PFSK-1 (cell line): ENCODE data around the gene LRGUK.

Experiments used
- FOXP2 ChIP-seq: optimal IDR thresholded peaks from 2 replicates; pipeline ENCODE3; 2011; ENCODE audit warnings: borderline replicate concordance, control low read depth, inconsistent platforms; ENCODE audit not compliant: insufficient read depth; ENCODE audit errors: extremely low read length, extremely low read depth
- POLR2AphosphoS5 ChIP-seq: IDR thresholded peaks from 2 replicates; pipeline ENCODE4 v1.6.1; 2012; ENCODE audit warnings: low read depth, mild to moderate bottlenecking, control low read depth, low read length, moderate library complexity
- SIN3A ChIP-seq: IDR thresholded peaks from 2 replicates; pipeline ENCODE4 v1.6.1; 2012; ENCODE audit warnings: mild to moderate bottlenecking, low read length, moderate library complexity, borderline replicate concordance; ENCODE audit not compliant: insufficient read depth
- TAF1 ChIP-seq: IDR thresholded peaks from 2 replicates; pipeline ENCODE4 v1.6.1; 2012; ENCODE audit warnings: low read length, control low read depth, borderline replicate concordance; ENCODE audit not compliant: insufficient read depth
- TF ChIP-seq, protein P1 (sequence below), 2 experiments: IDR thresholded peaks; 2 replicates each; pipeline versions ENCODE4 v1.6.1 to v1.8.0; 2011 to 2012; ENCODE audit warnings: low read depth in 2 of 2, low read length in 2 of 2, control low read depth in 1 of 2, inconsistent platforms in 1 of 2, mild to moderate bottlenecking in 1 of 2, moderate library complexity in 1 of 2; ENCODE audit not compliant: insufficient read depth in 1 of 2

LRGUK gene

DNA sequence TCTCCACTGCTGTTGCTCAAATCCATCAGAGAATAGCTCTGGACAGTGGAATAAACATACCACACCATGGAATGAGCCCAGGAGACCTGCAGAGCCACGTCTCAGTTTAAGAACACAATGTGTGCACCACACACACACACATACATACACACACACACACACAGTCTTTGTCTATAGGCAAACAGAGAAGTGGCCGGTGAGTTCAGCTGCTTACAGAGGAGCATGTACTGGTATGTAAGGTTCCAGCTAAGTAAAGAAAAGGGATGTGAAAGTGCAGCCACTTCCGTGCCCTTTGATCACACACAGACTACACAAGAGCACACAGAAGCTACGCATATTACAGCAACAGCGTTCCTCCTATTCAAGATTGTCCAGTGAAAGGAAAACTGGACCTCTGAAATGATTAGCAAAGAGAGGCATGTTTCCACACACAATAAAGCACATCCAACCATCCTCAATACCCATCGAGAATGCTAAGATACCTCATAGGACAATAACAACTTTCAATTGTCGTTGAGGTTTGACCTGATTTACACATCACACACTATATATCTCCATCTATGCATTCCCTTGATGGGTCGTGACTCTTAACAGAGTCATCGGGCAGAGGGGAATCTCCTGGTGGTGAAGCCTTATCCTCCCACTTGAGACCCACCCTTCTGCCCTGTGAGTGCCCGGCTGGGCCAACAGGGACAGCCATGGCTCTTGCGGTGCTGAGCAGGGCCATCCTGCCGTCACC lies 166.0 kb downstream of the LRGUK start:
- TF ChIP-seq FOXP2 (no peak), TAF1 (no peak), POLR2AphosphoS5 (no peak), SIN3A (no peak)
- TF ChIP-seq, protein P1, sequence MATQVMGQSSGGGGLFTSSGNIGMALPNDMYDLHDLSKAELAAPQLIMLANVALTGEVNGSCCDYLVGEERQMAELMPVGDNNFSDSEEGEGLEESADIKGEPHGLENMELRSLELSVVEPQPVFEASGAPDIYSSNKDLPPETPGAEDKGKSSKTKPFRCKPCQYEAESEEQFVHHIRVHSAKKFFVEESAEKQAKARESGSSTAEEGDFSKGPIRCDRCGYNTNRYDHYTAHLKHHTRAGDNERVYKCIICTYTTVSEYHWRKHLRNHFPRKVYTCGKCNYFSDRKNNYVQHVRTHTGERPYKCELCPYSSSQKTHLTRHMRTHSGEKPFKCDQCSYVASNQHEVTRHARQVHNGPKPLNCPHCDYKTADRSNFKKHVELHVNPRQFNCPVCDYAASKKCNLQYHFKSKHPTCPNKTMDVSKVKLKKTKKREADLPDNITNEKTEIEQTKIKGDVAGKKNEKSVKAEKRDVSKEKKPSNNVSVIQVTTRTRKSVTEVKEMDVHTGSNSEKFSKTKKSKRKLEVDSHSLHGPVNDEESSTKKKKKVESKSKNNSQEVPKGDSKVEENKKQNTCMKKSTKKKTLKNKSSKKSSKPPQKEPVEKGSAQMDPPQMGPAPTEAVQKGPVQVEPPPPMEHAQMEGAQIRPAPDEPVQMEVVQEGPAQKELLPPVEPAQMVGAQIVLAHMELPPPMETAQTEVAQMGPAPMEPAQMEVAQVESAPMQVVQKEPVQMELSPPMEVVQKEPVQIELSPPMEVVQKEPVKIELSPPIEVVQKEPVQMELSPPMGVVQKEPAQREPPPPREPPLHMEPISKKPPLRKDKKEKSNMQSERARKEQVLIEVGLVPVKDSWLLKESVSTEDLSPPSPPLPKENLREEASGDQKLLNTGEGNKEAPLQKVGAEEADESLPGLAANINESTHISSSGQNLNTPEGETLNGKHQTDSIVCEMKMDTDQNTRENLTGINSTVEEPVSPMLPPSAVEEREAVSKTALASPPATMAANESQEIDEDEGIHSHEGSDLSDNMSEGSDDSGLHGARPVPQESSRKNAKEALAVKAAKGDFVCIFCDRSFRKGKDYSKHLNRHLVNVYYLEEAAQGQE (IDR thresholded peaks at IDR 0.05; ENCODE audit: insufficient read depth in 1 of 2, low read depth in 2 of 2, low read length in 2 of 2) = no peak

DNA sequence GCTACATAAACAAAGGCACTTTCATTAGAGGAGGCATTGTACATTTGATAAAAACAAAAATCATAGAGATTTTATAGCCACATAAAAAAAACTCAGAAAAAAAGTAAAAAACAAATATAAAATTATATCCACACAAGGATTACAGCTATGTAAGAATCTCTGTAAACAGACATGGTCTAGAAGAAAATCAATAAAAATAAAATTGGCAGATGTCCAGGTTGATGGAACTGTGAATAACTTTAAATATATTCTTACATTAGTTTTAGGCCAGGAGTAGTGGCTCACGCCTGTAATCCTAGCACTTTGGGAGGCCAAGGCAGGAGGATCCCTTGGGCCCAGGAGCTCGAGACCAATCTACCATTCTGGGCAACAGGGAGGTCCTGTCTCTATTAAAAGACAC lies 170.3 kb downstream of the LRGUK start:
- no peak for TF ChIP-seq SIN3A
- TF ChIP-seq POLR2AphosphoS5 = no peak
- no peak for TF ChIP-seq TAF1
- no peak for TF ChIP-seq FOXP2
- TF ChIP-seq, protein P1 (IDR thresholded peaks at IDR 0.05; ENCODE audit: insufficient read depth in 1 of 2, low read depth in 2 of 2, low read length in 2 of 2) = no peak

DNA sequence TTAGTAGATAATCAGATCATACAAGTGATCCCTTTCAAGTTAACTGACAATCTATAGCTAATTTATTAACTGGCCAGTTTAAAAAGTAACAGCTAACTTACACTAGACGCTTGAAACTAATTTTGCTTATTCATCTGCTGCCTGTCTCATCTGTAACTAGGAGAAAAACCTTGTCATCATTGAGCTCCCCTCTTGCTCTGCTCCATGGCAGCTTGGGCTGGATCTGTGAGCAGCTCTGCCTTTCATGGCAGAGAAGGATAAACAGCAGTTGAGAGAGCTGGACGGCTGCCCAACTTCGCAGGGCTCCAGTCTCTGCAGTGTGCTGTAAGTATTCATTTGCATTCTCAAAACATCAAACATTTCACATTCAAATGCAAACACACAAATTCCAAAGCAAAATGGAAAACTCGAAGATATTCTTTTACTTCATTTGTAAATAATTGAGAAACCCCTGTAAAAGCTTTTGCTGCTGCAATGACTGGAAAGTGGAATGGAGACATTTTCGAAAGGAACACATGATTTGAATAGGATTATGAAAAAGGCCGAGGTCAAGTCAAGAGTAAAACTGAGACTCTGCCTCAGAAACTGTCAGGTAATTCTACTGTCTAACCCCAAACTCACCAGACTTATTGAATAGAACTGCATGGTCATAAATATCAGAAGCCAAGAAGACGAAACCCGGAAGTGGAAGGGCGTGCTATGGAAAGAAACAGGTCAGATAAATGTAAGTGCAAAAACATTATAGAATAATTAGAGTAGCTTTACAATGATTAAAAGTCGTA lies 172.0 kb downstream of the LRGUK start:
- TF ChIP-seq POLR2AphosphoS5 = no peak
- no peak for TF ChIP-seq TAF1
- no peak for TF ChIP-seq SIN3A
- TF ChIP-seq FOXP2 = no peak
- TF ChIP-seq, protein P1 (IDR thresholded peaks at IDR 0.05; ENCODE audit: insufficient read depth in 1 of 2, low read depth in 2 of 2, low read length in 2 of 2) = no peak

GRCh38 chr7:134300988-134301387 lies 173.8 kb downstream of the LRGUK start:
- no peak for TF ChIP-seq FOXP2
- no peak for TF ChIP-seq SIN3A
- TF ChIP-seq, protein P1 (IDR thresholded peaks at IDR 0.05; ENCODE audit: insufficient read depth in 1 of 2, low read depth in 2 of 2, low read length in 2 of 2) = no peak
- TF ChIP-seq TAF1 = no peak
- TF ChIP-seq POLR2AphosphoS5 = no peak
